HepG2 (cell line): ENCODE measurements around the gene STEAP3. TPM values are rescaled to one million over a fixed set of nuclear protein-coding genes. Genes with fewer than 3 reads are reported as not detected.
A peak's percentile ranks its signal among the peaks of the same experiment; 100 is the strongest.

Experiments used
- EED ChIP-seq: sonication (generic); formaldehyde crosslinking; IDR thresholded peaks from 2 replicates; pipeline ENCODE4 v1.5.0; 2020; ENCODE audit warnings: mild to moderate bottlenecking, missing genetic modification reagents
- RFX3 ChIP-seq: IDR thresholded peaks from 2 replicates; pipeline ENCODE4 v1.6.1; 2016; ENCODE audit warnings: missing biosample characterization, missing genetic modification reagents
- SPEN ChIP-seq: sonication (generic); formaldehyde crosslinking; IDR thresholded peaks from 2 replicates; pipeline ENCODE4 v1.5.1; 2020; ENCODE audit warnings: low read depth, mild to moderate bottlenecking, missing genetic modification reagents
- ZNF354B ChIP-seq: sonication (generic); formaldehyde crosslinking; IDR thresholded peaks from 2 replicates; pipeline ENCODE4 v1.8.0; 2022; ENCODE audit warnings: mild to moderate bottlenecking, missing genetic modification reagents
- ZNF879 ChIP-seq: sonication (generic); formaldehyde crosslinking; IDR thresholded peaks from 2 replicates; pipeline ENCODE4 v1.8.1; 2023; ENCODE audit warnings: missing genetic modification reagents
- polyA plus RNA-seq, 8 experiments: library from polyadenylated mRNA; depleted of rRNA in 3 of 8; stranded (reverse) in 7 of 8; unstranded in 1 of 8; fragments of >200 nt; fragmentation: Illumina TruSeq in 4 of 8; extraction: Trizol in 4 of 8; gene quantifications; 2 replicates each; pipeline versions ENCODE4 v1.2.1 to v1.2.3, GENCODE V29; 2011 to 2016; ENCODE audit warnings: low read depth in 4 of 8, missing spikeins in 1 of 8, mixed read lengths in 1 of 8; ENCODE audit not compliant: insufficient read depth in 1 of 8
- total RNA-seq, 5 experiments: library from RNA; depleted of rRNA; stranded (reverse); fragments of >200 nt; fragmentation: Illumina TruSeq; extraction: Trizol; gene quantifications; 2 replicates each; pipeline ENCODE4 v1.2.3, GENCODE V29; 2016; ENCODE audit warnings: low read depth in 1 of 5
- TF ChIP-seq, protein P1 (sequence below): sonication (generic); formaldehyde crosslinking; conservative IDR thresholded peaks from 2 replicates; pipeline ENCODE4 v1.8.0; 2022; ENCODE audit warnings: mild to moderate bottlenecking, moderate library complexity, missing genetic modification reagents
- TF ChIP-seq, protein P2 (sequence below): sonication (generic); formaldehyde crosslinking; IDR thresholded peaks from 2 replicates; pipeline ENCODE4 v1.5.1; 2020; ENCODE audit warnings: missing genetic modification reagents, mild to moderate bottlenecking, borderline replicate concordance
- TF ChIP-seq, protein P3 (sequence below): sonication (generic); formaldehyde crosslinking; IDR thresholded peaks from 2 replicates; pipeline ENCODE4 v1.4.0; 2020; ENCODE audit warnings: missing genetic modification reagents
- TF ChIP-seq, protein P4 (sequence below): sonication (generic); formaldehyde crosslinking; conservative IDR thresholded peaks from 2 replicates; pipeline ENCODE4 v1.8.0; 2022; ENCODE audit warnings: missing genetic modification reagents
- TF ChIP-seq, protein P5 (sequence below): sonication (generic); formaldehyde crosslinking; IDR thresholded peaks from 2 replicates; pipeline ENCODE4 v1.4.0; 2020; ENCODE audit warnings: missing genetic modification reagents
- TF ChIP-seq, protein P6 (sequence below), 2 experiments: sonication (generic) in 1 of 2; formaldehyde crosslinking in 1 of 2; IDR thresholded peaks; 2 replicates each; pipeline versions ENCODE4 v1.6.1 to v1.9.0; 2014 to 2022; ENCODE audit warnings: antibody characterized with exemption in 1 of 2, borderline replicate concordance in 1 of 2, inconsistent platforms in 1 of 2, low read depth in 1 of 2, missing genetic modification reagents in 1 of 2

The STEAP3 gene
- total and polyA plus RNA-seq, 2 of the 13 experiments (the other 11 are each of a cell fraction or from before 2014, with no cell fraction given): 7.3 to 21.1 TPM

DNA sequence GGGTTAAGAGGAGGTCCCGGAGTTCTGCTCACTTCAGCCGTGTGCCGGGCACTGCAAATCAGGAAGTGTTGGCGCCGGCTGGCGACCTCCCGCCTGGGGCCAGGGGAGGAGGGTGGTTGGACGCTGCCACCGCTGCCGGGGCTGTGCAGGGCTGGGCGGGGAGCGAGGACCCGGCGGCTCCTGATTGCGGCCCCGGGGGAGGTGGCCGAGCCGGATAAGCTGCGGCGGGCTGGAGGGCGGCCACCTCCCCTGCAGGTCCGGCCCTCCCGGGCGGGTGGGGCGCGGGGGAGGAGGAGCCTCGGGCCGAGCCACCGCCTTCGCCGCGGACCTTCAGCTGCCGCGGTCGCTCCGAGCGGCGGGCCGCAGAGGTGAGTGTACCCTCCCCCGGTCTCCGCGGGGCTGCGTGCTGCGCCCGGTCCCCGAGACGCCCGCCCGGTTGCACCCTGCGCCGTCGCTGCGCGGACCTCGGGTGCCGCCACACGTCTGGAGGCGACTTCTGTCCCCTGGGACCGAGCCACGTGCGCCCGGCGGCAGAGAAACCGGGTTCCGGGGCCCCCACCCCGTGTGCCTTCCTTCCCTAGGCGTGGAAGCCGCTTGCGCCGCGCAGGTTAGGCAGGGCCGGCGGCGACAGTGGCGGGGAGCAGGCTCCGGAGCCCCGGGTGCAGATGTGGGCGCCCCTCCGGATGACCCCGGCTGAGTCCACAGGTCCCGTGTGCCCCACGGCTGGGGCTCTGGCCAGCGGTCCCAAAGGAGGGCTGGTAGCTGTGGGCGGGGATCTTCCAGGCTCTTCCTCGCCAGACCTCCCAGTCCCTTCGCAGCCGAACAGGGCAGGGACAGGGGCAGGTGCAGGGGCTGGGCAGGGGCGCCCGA is at the start of gene STEAP3 (continued):
- TF ChIP-seq, protein P1, sequence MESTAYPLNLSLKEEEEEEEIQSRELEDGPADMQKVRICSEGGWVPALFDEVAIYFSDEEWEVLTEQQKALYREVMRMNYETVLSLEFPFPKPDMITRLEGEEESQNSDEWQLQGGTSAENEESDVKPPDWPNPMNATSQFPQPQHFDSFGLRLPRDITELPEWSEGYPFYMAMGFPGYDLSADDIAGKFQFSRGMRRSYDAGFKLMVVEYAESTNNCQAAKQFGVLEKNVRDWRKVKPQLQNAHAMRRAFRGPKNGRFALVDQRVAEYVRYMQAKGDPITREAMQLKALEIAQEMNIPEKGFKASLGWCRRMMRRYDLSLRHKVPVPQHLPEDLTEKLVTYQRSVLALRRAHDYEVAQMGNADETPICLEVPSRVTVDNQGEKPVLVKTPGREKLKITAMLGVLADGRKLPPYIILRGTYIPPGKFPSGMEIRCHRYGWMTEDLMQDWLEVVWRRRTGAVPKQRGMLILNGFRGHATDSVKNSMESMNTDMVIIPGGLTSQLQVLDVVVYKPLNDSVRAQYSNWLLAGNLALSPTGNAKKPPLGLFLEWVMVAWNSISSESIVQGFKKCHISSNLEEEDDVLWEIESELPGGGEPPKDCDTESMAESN (CRISPR knock-in tag): no peak; the same call in none of the 2 replicates
- TF ChIP-seq EED (CRISPR knock-in tag): peak; percentile 18; the same call in 1 of the 2 replicates
- TF ChIP-seq, protein P2, sequence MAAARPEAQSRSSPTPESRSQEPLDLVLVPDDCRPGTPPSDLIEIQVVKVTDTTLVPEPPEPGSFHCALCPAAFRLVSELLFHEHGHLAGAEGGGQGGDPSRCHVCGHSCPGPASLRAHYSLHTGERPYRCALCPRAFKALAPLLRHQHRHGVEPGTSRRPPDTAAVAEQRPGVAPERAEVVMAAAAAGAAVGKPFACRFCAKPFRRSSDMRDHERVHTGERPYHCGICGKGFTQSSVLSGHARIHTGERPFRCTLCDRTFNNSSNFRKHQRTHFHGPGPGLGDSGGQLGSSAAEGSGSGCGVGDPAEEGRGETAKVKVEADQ (CRISPR knock-in tag): 0 out of 2 replicates have a peak, but pooled peaks have one; percentile 13
- TF ChIP-seq, protein P3, sequence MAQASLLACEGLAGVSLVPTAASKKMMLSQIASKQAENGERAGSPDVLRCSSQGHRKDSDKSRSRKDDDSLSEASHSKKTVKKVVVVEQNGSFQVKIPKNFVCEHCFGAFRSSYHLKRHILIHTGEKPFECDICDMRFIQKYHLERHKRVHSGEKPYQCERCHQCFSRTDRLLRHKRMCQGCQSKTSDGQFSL (CRISPR knock-in tag): no peak
- no peak for TF ChIP-seq SPEN (CRISPR knock-in tag)
- TF ChIP-seq RFX3 (CRISPR knock-in tag): no peak
- TF ChIP-seq, protein P4, sequence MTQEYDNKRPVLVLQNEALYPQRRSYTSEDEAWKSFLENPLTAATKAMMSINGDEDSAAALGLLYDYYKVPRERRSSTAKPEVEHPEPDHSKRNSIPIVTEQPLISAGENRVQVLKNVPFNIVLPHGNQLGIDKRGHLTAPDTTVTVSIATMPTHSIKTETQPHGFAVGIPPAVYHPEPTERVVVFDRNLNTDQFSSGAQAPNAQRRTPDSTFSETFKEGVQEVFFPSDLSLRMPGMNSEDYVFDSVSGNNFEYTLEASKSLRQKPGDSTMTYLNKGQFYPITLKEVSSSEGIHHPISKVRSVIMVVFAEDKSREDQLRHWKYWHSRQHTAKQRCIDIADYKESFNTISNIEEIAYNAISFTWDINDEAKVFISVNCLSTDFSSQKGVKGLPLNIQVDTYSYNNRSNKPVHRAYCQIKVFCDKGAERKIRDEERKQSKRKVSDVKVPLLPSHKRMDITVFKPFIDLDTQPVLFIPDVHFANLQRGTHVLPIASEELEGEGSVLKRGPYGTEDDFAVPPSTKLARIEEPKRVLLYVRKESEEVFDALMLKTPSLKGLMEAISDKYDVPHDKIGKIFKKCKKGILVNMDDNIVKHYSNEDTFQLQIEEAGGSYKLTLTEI (CRISPR knock-in tag): no peak
- TF ChIP-seq ZNF879: no peak
- TF ChIP-seq ZNF354B (CRISPR knock-in tag): peak; percentile 81; the same call in 1 of the 2 replicates
- TF ChIP-seq, protein P5, sequence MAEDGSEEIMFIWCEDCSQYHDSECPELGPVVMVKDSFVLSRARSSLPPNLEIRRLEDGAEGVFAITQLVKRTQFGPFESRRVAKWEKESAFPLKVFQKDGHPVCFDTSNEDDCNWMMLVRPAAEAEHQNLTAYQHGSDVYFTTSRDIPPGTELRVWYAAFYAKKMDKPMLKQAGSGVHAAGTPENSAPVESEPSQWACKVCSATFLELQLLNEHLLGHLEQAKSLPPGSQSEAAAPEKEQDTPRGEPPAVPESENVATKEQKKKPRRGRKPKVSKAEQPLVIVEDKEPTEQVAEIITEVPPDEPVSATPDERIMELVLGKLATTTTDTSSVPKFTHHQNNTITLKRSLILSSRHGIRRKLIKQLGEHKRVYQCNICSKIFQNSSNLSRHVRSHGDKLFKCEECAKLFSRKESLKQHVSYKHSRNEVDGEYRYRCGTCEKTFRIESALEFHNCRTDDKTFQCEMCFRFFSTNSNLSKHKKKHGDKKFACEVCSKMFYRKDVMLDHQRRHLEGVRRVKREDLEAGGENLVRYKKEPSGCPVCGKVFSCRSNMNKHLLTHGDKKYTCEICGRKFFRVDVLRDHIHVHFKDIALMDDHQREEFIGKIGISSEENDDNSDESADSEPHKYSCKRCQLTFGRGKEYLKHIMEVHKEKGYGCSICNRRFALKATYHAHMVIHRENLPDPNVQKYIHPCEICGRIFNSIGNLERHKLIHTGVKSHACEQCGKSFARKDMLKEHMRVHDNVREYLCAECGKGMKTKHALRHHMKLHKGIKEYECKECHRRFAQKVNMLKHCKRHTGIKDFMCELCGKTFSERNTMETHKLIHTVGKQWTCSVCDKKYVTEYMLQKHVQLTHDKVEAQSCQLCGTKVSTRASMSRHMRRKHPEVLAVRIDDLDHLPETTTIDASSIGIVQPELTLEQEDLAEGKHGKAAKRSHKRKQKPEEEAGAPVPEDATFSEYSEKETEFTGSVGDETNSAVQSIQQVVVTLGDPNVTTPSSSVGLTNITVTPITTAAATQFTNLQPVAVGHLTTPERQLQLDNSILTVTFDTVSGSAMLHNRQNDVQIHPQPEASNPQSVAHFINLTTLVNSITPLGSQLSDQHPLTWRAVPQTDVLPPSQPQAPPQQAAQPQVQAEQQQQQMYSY (CRISPR knock-in tag): no peak
- TF ChIP-seq, protein P6, sequence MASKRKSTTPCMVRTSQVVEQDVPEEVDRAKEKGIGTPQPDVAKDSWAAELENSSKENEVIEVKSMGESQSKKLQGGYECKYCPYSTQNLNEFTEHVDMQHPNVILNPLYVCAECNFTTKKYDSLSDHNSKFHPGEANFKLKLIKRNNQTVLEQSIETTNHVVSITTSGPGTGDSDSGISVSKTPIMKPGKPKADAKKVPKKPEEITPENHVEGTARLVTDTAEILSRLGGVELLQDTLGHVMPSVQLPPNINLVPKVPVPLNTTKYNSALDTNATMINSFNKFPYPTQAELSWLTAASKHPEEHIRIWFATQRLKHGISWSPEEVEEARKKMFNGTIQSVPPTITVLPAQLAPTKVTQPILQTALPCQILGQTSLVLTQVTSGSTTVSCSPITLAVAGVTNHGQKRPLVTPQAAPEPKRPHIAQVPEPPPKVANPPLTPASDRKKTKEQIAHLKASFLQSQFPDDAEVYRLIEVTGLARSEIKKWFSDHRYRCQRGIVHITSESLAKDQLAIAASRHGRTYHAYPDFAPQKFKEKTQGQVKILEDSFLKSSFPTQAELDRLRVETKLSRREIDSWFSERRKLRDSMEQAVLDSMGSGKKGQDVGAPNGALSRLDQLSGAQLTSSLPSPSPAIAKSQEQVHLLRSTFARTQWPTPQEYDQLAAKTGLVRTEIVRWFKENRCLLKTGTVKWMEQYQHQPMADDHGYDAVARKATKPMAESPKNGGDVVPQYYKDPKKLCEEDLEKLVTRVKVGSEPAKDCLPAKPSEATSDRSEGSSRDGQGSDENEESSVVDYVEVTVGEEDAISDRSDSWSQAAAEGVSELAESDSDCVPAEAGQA (IDR thresholded peaks at IDR 0.05; ENCODE audit: low read depth): no peak
- TF ChIP-seq, protein P6 (CRISPR knock-in tag; IDR thresholded peaks at IDR 0.05; ENCODE audit: borderline replicate concordance): no peak
